Neural cell (in vitro differentiated cells): ENCODE measurements around the gene RPS27L. TPM values are rescaled to one million over a fixed set of nuclear protein-coding genes. Genes with fewer than 3 reads are reported as not detected.
"Not testable (repeated sequence)": the region's sequence is repeated elsewhere in the genome, so short reads cannot be mapped to it uniquely, and the experiment has no call there.

ENCODE experiments used
- H2AFZ ChIP-seq: fragments of 200-600, 300-800 bp; sonication (generic), shearing (Covaris generic); 2 replicates; pipeline ENCODE4 v1.6.0; 2014; ENCODE audit warnings: low read depth, mild to moderate bottlenecking, antibody characterized with exemption, low read length, moderate library complexity
- H3F3A ChIP-seq: fragments of 200-600 bp; shearing (Covaris generic); 2 replicates; pipeline ENCODE4 v1.6.1; 2016; ENCODE audit warnings: mild to moderate bottlenecking, moderate library complexity, mixed read lengths, antibody characterized with exemption, low read length; ENCODE audit not compliant: insufficient read depth, poor library complexity, severe bottlenecking
- H3K27ac ChIP-seq: fragments of 200-600, 300-800 bp; sonication (generic), shearing (Covaris generic); 2 replicates; pipeline ENCODE4 v1.5.1; 2014; ENCODE audit warnings: mild to moderate bottlenecking, low read length, moderate library complexity
- H3K27me3 ChIP-seq: fragments of 300-800, 200-600 bp; sonication (generic), shearing (Covaris generic); 2 replicates; pipeline ENCODE4 v1.6.0; 2014; ENCODE audit warnings: mild to moderate bottlenecking, low read depth, low read length, moderate library complexity; ENCODE audit not compliant: insufficient read depth
- H3K36me3 ChIP-seq: fragments of 300-800, 200-600 bp; sonication (generic), shearing (Covaris generic); 2 replicates; pipeline ENCODE4 v1.5.1; 2014; ENCODE audit warnings: mild to moderate bottlenecking, antibody characterized with exemption, low read length, moderate library complexity; ENCODE audit not compliant: insufficient read depth
- H3K4me2 ChIP-seq: fragments of 300-800, 200-600 bp; sonication (generic), shearing (Covaris generic); 2 replicates; pipeline ENCODE4 v1.6.0; 2014; ENCODE audit warnings: mild to moderate bottlenecking, low read length
- H3K4me3 ChIP-seq: fragments of 300-800, 200-600 bp; sonication (generic), shearing (Covaris generic); 2 replicates; pipeline ENCODE4 v1.5.1; 2014; ENCODE audit warnings: mild to moderate bottlenecking, low read length, moderate library complexity
- H3K79me2 ChIP-seq: fragments of 200-600 bp; shearing (Covaris generic); replicated peaks from 2 replicates; pipeline ENCODE4 v1.6.0; 2014; ENCODE audit warnings: mild to moderate bottlenecking, low read length, moderate library complexity; ENCODE audit not compliant: insufficient read depth
- H3K9ac ChIP-seq: fragments of 300-800, 200-600 bp; sonication (generic), shearing (Covaris generic); 2 replicates; pipeline ENCODE4 v1.6.1; 2016; ENCODE audit warnings: mild to moderate bottlenecking, low read length, mixed read lengths
- H3K9me2 ChIP-seq: fragments of 200-600 bp; shearing (Covaris generic); 2 replicates; pipeline ENCODE4 v1.6.1; 2016; ENCODE audit warnings: mild to moderate bottlenecking, low read length, mixed read lengths; ENCODE audit not compliant: insufficient read depth
- H3K9me3 ChIP-seq: fragments of 200-600, 300-800 bp; sonication (generic), shearing (Covaris generic); 2 replicates; pipeline ENCODE4 v1.6.1; 2016; ENCODE audit warnings: mild to moderate bottlenecking, mixed run types, low read length, moderate library complexity, mixed read lengths
- H4K20me1 ChIP-seq: fragments of 200-600 bp; shearing (Covaris generic); 2 replicates; pipeline ENCODE4 v1.6.1; 2016; ENCODE audit warnings: mild to moderate bottlenecking, mixed run types; ENCODE audit not compliant: insufficient read depth
- EP300 ChIP-seq: fragments of 450-650 bp; conservative IDR thresholded peaks from 2 replicates; pipeline ENCODE4 v1.6.1; 2014; ENCODE audit warnings: antibody characterized with exemption, mild to moderate bottlenecking, moderate library complexity; ENCODE audit not compliant: poor library complexity, severe bottlenecking
- EZH2 ChIP-seq: fragments of 200-600, 300-800 bp; shearing (Covaris generic), sonication (generic); IDR thresholded peaks from 2 replicates; pipeline ENCODE4 v1.6.1; 2014; ENCODE audit warnings: antibody characterized with exemption, low read length, borderline replicate concordance, mild to moderate bottlenecking; ENCODE audit not compliant: insufficient read depth, poor library complexity, severe bottlenecking
- MXI1 ChIP-seq: fragments of 450-650 bp; conservative IDR thresholded peaks from 2 replicates; pipeline ENCODE4 v1.6.1; 2014; ENCODE audit warnings: antibody characterized with exemption, mild to moderate bottlenecking; ENCODE audit not compliant: poor library complexity, severe bottlenecking
- POLR2AphosphoS5 ChIP-seq: IDR thresholded peaks from 2 replicates; pipeline ENCODE4 v1.6.1; 2012
- RAD21 ChIP-seq: fragments of 450-650 bp; conservative IDR thresholded peaks from 2 replicates; pipeline ENCODE4 v1.6.1; 2014; ENCODE audit warnings: antibody characterized with exemption, mild to moderate bottlenecking, moderate library complexity
- SMC3 ChIP-seq: fragments of 450-650 bp; conservative IDR thresholded peaks from 2 replicates; pipeline ENCODE4 v1.6.1; 2014; ENCODE audit warnings: antibody characterized with exemption, mild to moderate bottlenecking, moderate library complexity; ENCODE audit not compliant: poor library complexity
- TAF1 ChIP-seq: IDR thresholded peaks from 2 replicates; pipeline ENCODE4 v1.6.1; 2012; ENCODE audit warnings: low read depth
- polyA plus RNA-seq: library from polyadenylated mRNA; depleted of rRNA; stranded (reverse); fragments of >200 nt; gene quantifications from 2 replicates; pipeline ENCODE4 v1.2.3, GENCODE V29; 2014
- TF ChIP-seq, protein P1 (sequence below): IDR thresholded peaks from 2 replicates; pipeline ENCODE4 v1.6.1; 2012; ENCODE audit warnings: borderline replicate concordance
- TF ChIP-seq, protein P2 (sequence below): fragments of 450-650 bp; IDR thresholded peaks from 2 replicates; pipeline ENCODE4 v1.5.1; 2014; ENCODE audit warnings: antibody characterized with exemption, mild to moderate bottlenecking, moderate library complexity; ENCODE audit not compliant: poor library complexity, severe bottlenecking

The RPS27L gene
- polyA plus RNA-seq, 1 donor from 2014 or later = 58.2 TPM

DNA sequence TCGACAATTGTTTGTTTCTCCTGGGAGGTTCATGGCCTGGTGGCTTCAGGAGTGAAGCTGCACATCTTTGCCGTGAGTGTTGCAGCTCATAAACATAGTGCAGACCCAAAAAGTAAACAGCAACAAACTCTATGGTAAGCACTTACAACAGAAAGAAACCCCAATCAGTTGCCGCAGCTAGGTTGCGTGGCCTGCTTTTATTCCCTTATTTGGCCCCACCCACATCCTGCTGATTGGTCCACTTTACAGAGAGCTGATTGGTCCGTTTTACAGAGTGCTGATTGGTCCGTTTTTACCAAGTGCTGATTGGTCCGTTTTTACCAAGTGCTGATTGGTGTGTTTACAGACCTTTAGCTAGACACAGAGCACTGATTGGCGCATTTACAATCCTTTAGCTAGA, 51.9 kb downstream of the RPS27L start:
- not testable (repeated sequence) for H3K9me2 ChIP-seq, H3F3A ChIP-seq, H3K9ac ChIP-seq, H2AFZ ChIP-seq, H3K27me3 ChIP-seq, H3K4me3 ChIP-seq, H3K27ac ChIP-seq, H4K20me1 ChIP-seq, H3K36me3 ChIP-seq, H3K9me3 ChIP-seq, H3K4me2 ChIP-seq, H3K79me2 ChIP-seq

DNA sequence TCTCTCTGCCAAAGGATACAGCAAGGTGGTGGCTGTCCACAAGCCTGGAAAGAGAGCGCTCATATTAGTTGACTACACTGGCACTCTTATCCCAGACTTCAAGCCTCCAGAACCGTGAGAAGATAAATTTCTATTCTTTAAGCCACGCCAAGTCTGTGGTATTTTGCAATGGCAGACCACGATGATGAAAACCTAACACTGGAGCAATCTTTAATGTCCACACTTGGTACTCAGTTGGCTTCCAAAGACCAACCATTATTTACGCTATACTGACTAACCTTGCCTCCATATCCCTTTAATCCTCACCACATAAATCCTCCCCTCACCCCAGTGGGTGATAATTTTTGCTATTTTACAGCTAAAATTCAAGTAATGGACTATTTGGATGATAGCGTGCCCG, 52.5 kb downstream of the RPS27L start:
- no peak overlapping the region for H3K9ac ChIP-seq
- H3K4me3 ChIP-seq = no peak overlapping the region
- H3K9me3 ChIP-seq = no peaks in the 10 kb centered on the region
- H3F3A ChIP-seq = no peaks in the 10 kb centered on the region
- H3K4me2 ChIP-seq = no peak overlapping the region
- no peaks in the 10 kb centered on the region for H3K36me3 ChIP-seq
- no peaks in the 10 kb centered on the region for H3K79me2 ChIP-seq
- no peaks in the 10 kb centered on the region for H3K9me2 ChIP-seq
- TF ChIP-seq SMC3 = no peak
- TF ChIP-seq, protein P1, sequence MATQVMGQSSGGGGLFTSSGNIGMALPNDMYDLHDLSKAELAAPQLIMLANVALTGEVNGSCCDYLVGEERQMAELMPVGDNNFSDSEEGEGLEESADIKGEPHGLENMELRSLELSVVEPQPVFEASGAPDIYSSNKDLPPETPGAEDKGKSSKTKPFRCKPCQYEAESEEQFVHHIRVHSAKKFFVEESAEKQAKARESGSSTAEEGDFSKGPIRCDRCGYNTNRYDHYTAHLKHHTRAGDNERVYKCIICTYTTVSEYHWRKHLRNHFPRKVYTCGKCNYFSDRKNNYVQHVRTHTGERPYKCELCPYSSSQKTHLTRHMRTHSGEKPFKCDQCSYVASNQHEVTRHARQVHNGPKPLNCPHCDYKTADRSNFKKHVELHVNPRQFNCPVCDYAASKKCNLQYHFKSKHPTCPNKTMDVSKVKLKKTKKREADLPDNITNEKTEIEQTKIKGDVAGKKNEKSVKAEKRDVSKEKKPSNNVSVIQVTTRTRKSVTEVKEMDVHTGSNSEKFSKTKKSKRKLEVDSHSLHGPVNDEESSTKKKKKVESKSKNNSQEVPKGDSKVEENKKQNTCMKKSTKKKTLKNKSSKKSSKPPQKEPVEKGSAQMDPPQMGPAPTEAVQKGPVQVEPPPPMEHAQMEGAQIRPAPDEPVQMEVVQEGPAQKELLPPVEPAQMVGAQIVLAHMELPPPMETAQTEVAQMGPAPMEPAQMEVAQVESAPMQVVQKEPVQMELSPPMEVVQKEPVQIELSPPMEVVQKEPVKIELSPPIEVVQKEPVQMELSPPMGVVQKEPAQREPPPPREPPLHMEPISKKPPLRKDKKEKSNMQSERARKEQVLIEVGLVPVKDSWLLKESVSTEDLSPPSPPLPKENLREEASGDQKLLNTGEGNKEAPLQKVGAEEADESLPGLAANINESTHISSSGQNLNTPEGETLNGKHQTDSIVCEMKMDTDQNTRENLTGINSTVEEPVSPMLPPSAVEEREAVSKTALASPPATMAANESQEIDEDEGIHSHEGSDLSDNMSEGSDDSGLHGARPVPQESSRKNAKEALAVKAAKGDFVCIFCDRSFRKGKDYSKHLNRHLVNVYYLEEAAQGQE = no peak
- no peak for TF ChIP-seq MXI1
- no peak for TF ChIP-seq POLR2AphosphoS5
- TF ChIP-seq TAF1 = no peak
- TF ChIP-seq EZH2 = no peak
- no peak for TF ChIP-seq EP300
- TF ChIP-seq, protein P2, sequence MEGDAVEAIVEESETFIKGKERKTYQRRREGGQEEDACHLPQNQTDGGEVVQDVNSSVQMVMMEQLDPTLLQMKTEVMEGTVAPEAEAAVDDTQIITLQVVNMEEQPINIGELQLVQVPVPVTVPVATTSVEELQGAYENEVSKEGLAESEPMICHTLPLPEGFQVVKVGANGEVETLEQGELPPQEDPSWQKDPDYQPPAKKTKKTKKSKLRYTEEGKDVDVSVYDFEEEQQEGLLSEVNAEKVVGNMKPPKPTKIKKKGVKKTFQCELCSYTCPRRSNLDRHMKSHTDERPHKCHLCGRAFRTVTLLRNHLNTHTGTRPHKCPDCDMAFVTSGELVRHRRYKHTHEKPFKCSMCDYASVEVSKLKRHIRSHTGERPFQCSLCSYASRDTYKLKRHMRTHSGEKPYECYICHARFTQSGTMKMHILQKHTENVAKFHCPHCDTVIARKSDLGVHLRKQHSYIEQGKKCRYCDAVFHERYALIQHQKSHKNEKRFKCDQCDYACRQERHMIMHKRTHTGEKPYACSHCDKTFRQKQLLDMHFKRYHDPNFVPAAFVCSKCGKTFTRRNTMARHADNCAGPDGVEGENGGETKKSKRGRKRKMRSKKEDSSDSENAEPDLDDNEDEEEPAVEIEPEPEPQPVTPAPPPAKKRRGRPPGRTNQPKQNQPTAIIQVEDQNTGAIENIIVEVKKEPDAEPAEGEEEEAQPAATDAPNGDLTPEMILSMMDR = no peak
- TF ChIP-seq RAD21 = no peak
- no peak overlapping the region for H2AFZ ChIP-seq
- H3K27ac ChIP-seq = no peak overlapping the region
- H4K20me1 ChIP-seq = no peaks in the 10 kb centered on the region
- H3K27me3 ChIP-seq = no peaks in the 10 kb centered on the region

GRCh38 chr15:63103416-63103815, 53.9 kb downstream of the RPS27L start:
- Histone ChIP-seq H3K4me3 (no peak overlapping the region), H3K9me2 (no peaks in the 10 kb centered on the region), H3K4me2 (no peak overlapping the region), H3K36me3 (no peaks in the 10 kb centered on the region), H2AFZ (no peak overlapping the region), H4K20me1 (no peaks in the 10 kb centered on the region), H3K9ac (no peak overlapping the region), H3F3A (no peaks in the 10 kb centered on the region), H3K9me3 (no peaks in the 10 kb centered on the region), H3K27ac (no peak overlapping the region), H3K27me3 (no peaks in the 10 kb centered on the region), H3K79me2 (no peaks in the 10 kb centered on the region)
- TF ChIP-seq RAD21 = no peak
- TF ChIP-seq, protein P1 = no peak
- no peak for TF ChIP-seq EP300
- TF ChIP-seq EZH2 = no peak
- TF ChIP-seq, protein P2 = no peak
- TF ChIP-seq POLR2AphosphoS5 = no peak
- TF ChIP-seq SMC3 = no peak
- no peak for TF ChIP-seq MXI1
- no peak for TF ChIP-seq TAF1
